Cardiac fibroblast (primary cell): Measurements from ENCODE around the gene HOXB8.

ENCODE experiments used
- DNase-seq, 2 donors: peaks; one replicate each; pipeline versions ENCODE4 v3.0.0 to v3.0.0-alpha.2; 2010; ENCODE audit warnings: low read depth in 2 of 2
- H3K4me3 ChIP-seq, 2 donors: replicated peaks in 1 of 2; 1 replicate in 1 of 2; 2 replicates in 1 of 2; pipeline ENCODE4 v1.5.1; 2011; ENCODE audit warnings: low read depth in 2 of 2, low read length in 2 of 2, mild to moderate bottlenecking in 2 of 2, moderate library complexity in 1 of 2
- TF ChIP-seq, protein P1 (sequence below): IDR thresholded peaks from one replicate; pipeline ENCODE4 v1.5.1; 2011; ENCODE audit warnings: low read depth, mild to moderate bottlenecking, low read length, inconsistent platforms

The HOXB8 gene

DNA sequence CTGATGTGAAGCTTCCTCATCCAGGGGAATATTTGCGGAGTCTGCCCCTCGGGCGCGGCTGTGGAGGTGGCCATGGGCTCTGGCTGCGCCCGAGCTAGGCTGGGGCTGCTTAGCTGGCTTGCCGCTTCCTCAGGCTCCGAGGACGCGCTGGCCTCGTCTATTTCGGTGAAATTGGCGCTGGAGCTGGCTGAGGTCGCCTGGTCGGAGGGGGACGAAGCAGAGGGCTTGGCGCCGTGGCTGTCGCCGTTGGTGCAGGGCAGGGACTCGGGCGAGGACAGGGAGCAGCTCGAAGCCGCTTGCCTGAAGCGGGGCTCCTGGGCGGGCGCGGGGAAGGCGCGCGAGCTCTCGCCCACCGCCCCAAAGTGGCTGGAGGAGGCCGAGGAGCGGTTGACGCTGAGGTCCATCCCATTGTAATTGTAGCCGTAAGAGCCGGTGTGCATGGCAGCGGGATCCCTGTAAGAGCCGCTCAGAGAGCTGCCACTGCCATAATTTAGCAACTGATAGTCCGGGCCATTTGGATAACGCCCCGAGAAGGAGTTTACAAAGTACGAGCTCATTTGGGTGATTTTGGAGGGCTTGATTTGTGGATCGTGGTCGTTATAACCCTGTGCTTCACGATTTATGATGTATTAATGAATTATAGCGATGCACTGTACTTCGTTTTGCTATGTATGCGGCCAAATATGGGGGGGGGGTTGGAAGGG lies 21.8 kb downstream of the HOXB8 start, which contains the start of gene HOXB5:
HOXB5 (minus strand) TSS at position 654 of the 704 bp plus-strand sequence; CDS start at position 557, 97 bp downstream.
- H3K4me3 ChIP-seq = peak within 1 kb of the TSS; percentile 9 to 50
- DNase-seq = no peak
- TF ChIP-seq, protein P1, sequence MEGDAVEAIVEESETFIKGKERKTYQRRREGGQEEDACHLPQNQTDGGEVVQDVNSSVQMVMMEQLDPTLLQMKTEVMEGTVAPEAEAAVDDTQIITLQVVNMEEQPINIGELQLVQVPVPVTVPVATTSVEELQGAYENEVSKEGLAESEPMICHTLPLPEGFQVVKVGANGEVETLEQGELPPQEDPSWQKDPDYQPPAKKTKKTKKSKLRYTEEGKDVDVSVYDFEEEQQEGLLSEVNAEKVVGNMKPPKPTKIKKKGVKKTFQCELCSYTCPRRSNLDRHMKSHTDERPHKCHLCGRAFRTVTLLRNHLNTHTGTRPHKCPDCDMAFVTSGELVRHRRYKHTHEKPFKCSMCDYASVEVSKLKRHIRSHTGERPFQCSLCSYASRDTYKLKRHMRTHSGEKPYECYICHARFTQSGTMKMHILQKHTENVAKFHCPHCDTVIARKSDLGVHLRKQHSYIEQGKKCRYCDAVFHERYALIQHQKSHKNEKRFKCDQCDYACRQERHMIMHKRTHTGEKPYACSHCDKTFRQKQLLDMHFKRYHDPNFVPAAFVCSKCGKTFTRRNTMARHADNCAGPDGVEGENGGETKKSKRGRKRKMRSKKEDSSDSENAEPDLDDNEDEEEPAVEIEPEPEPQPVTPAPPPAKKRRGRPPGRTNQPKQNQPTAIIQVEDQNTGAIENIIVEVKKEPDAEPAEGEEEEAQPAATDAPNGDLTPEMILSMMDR = no peak

DNA sequence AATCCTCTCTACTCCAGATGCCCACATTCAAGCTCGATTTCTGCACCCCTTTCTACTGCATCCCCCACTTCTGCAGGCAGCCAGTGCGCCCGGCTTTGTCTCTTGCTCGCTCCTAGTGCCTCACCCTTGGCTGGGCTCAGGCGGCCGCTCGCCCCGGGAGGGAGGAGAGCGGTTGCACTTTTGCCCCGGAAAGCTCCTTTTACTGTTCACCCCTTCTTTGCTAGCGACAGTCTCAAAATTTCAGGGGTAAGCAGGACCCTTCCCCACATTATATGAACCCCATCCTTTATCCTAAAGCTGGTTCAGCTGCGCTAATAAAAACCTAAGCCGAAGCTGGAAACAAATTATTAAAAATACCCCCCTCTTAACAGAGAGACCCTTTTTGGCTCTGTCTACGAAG lies 22.5 kb downstream of the HOXB8 start:
- TF ChIP-seq, protein P1 = no peak
- DNase-seq = no peak
- no peak overlapping the region for H3K4me3 ChIP-seq

DNA sequence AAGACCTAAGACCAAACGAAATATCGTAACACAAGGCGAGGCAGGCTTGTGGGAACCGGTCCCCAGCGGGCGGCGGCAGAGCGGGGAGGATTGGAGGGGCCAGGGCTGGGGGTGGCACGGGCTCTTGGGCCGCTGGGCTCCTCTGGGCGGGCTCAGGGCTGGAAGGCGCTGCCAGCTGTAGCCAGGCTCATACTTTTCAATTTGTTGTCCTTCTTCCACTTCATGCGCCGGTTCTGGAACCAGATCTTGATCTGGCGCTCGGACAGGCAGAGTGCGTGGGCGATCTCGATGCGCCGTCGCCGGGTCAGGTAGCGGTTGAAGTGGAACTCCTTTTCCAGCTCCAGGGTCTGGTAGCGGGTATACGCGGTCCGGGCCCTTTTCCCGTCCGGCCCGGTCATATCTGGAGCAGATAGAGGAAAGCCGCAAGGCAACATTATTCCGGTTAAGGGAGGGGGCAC lies 23.0 kb downstream of the HOXB8 start:
- TF ChIP-seq, protein P1 = no peak
- no peak for DNase-seq
- no peak overlapping the region for H3K4me3 ChIP-seq

DNA sequence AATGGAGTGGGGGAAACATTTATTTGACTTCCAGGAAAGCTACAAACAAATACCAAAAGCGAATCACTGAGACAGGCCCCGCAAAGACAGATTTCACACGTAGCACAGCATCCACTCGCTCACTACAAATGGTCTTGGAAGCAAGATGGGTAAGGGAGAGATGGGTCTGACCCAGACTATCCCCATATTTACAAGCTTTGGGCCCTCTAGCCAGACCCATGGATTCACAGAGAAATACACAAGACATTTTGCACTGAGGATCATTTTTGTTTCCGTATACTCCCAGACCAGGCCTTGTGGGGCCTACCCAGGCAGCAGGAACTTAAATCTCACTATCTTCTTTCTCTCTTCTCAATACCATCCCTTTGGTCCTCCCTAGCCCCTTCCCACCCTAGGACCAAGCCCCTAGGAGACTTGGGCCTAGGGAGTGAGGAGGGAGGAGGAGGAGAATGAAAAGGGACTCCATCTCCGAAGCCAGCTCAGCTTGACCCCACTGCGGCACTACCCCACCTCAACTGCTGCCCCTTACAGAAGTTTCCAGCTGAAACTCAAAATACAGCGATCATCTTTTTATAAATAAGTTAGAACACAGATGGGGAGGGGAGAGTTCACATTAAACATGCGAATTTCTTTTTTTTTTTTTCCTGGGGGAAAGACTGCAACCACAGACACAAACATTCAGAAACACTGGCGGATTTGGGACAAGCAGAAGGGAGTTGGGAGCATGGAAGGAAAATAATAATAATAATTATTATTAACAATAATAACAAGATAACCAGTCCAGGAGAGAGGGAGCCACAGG lies 23.6 kb downstream of the HOXB8 start:
- TF ChIP-seq, protein P1 = no peak
- H3K4me3 ChIP-seq = no peak overlapping the region
- no peak for DNase-seq

DNA sequence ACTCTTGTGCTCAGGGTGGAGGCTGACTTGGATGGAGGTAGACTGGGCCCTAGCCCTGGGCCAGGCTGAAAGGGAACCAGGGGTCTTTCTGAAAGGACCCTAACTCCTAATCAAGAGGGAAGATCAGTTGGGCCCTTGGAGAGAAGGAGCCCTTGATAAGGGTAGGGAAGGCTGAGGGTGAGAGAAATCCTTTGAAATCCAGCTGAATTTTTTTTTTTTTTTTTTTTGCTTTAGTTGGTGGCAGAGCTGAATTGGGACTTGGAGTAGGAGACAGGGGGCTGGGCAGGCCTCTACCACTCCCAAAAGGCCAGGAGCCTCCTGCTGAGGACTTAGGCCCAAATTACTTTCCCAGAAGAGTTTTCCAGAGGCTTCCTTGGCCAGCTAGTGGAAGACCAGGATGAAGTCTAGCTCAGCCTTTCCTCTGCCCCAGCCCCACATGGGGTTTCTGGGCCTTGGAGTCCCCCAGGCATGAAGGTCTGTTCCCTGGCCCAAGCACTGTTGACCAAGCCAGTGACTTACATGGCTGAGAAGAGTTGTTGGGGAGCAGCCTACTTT lies 24.4 kb downstream of the HOXB8 start:
- no peak overlapping the region for H3K4me3 ChIP-seq
- DNase-seq = no peak
- TF ChIP-seq, protein P1 = no peak

DNA sequence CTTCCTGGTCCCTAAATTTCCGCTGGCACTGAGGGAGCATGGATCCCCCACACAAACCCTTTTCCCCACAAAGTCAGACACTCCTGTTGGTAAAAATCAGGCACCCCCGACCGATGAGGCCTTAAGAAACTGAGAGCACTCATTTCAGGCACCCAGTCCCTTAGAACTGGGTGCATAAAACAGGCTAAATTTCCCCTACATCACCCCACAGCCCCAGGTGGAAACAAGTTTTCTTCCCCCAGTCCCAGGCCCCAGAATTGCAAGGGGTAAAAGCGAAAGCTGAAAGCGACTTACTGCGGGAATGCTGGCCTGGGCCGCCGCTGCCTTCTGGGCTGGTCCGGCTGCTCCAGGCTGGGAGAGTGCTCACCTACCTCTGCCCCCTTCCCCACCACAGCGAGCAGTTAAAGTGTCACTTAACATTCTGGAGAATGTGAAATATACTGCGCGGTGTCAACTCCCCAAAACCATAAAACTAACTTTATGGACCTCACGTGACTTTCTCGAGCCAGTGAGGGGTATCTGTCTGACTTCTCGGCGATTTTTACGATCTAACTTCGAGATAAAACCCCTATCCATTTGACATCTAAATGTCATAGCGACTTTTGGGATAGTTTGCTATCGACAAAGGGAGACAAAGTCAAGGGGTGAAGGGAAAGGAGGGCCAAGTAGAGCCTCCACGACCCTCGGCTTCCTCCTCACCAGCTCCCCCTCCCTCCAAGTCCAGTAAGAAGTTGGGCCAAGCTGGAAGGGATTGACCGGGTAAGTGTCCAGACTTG lies 25.1 kb downstream of the HOXB8 start, which contains the start of gene HOXB3:
HOXB3 (minus strand) TSS at position 411 of the 776 bp plus-strand sequence. CDS start 37,767 bp downstream, outside the sequence.
- no peak within 1 kb of the TSS for H3K4me3 ChIP-seq
- TF ChIP-seq, protein P1 = no peak
- no peak for DNase-seq
